LNCAP (cell line): ENCODE results near the gene ZGRF1.
A peak's percentile ranks its signal among the peaks of the same experiment; 100 is the strongest.

ENCODE experiments used
- CTCF ChIP-seq: fragments of 450-650 bp; IDR thresholded peaks from 2 replicates; pipeline ENCODE4 v1.5.1; 2017; ENCODE audit warnings: mild to moderate bottlenecking

The ZGRF1 gene

GRCh38 chr4:112526061-112526460, 110.6 kb downstream of the ZGRF1 start:
- TF ChIP-seq CTCF = no peak

- peak; percentile 91 for TF ChIP-seq CTCF
Measured at GRCh38 chr4:112523764-112524505, 112.8 kb downstream of the ZGRF1 start.

GRCh38 chr4:112523008-112523721, 113.5 kb downstream of the ZGRF1 start:
- TF ChIP-seq CTCF = no peak

- TF ChIP-seq CTCF = no peak
Measured at GRCh38 chr4:112521123-112522023, 115.3 kb downstream of the ZGRF1 start.

- TF ChIP-seq CTCF = no peak
Measured at GRCh38 chr4:112520598-112521122, 116.0 kb downstream of the ZGRF1 start.

GRCh38 chr4:112519689-112520597, 116.8 kb downstream of the ZGRF1 start:
- TF ChIP-seq CTCF = no peak
